Measurements from ENCODE around the gene GDNF. TPM values are rescaled to one million over a fixed set of nuclear protein-coding genes. Genes with fewer than 3 reads are reported as not detected.
"Not testable (repeated sequence)": the region's sequence is repeated elsewhere in the genome, so short reads cannot be mapped to it uniquely, and the experiment has no call there.

Gene GDNF
- total RNA-seq, 1 donor from 2014 or later = 1.1 TPM

GRCh38 chr5:37869216-37869615 lies 29.4 kb upstream of the GDNF start:
- TF ChIP-seq, protein P1, sequence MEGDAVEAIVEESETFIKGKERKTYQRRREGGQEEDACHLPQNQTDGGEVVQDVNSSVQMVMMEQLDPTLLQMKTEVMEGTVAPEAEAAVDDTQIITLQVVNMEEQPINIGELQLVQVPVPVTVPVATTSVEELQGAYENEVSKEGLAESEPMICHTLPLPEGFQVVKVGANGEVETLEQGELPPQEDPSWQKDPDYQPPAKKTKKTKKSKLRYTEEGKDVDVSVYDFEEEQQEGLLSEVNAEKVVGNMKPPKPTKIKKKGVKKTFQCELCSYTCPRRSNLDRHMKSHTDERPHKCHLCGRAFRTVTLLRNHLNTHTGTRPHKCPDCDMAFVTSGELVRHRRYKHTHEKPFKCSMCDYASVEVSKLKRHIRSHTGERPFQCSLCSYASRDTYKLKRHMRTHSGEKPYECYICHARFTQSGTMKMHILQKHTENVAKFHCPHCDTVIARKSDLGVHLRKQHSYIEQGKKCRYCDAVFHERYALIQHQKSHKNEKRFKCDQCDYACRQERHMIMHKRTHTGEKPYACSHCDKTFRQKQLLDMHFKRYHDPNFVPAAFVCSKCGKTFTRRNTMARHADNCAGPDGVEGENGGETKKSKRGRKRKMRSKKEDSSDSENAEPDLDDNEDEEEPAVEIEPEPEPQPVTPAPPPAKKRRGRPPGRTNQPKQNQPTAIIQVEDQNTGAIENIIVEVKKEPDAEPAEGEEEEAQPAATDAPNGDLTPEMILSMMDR (IDR thresholded peaks at IDR 0.05) = no peak
- H3K4me3 Mint-ChIP-seq (ENCODE audit: unreplicated experiment) = no peak overlapping the region
- H3K27me3 Mint-ChIP-seq (ENCODE audit: low read depth) = peaks cover 24% of the 10 kb centered on the region
- no peaks in the 10 kb centered on the region for H3K36me3 Mint-ChIP-seq (ENCODE audit: low read depth)
- H3K4me1 Mint-ChIP-seq (ENCODE audit: low read depth) = peaks cover 8% of the 10 kb centered on the region
- H3K9me3 Mint-ChIP-seq (ENCODE audit: low read depth) = peaks cover 4% of the 10 kb centered on the region
- DNase-seq (ENCODE audit: low spot score) = no peak
- no peak overlapping the region for H3K27ac Mint-ChIP-seq (ENCODE audit: unreplicated experiment)

- H3K27ac Mint-ChIP-seq (ENCODE audit: unreplicated experiment) = no peak overlapping the region
- H3K9me3 Mint-ChIP-seq (ENCODE audit: low read depth) = peaks cover 4% of the 10 kb centered on the region
- peaks cover 24% of the 10 kb centered on the region for H3K27me3 Mint-ChIP-seq (ENCODE audit: low read depth)
- H3K36me3 Mint-ChIP-seq (ENCODE audit: low read depth) = no peaks in the 10 kb centered on the region
- DNase-seq (ENCODE audit: low spot score) = no peak
- H3K4me3 Mint-ChIP-seq (ENCODE audit: unreplicated experiment) = no peak overlapping the region
- peaks cover 8% of the 10 kb centered on the region for H3K4me1 Mint-ChIP-seq (ENCODE audit: low read depth)
- TF ChIP-seq, protein P1 (IDR thresholded peaks at IDR 0.05) = no peak
These were observed 27.8 kb upstream of the GDNF start for GRCh38 chr5:37867654-37868053.

GRCh38 chr5:37862907-37863306 lies 23.1 kb upstream of the GDNF start:
- not testable (repeated sequence) for DNase-seq (ENCODE audit: low spot score); H3K4me1 Mint-ChIP-seq (ENCODE audit: low read depth); H3K36me3 Mint-ChIP-seq (ENCODE audit: low read depth); H3K9me3 Mint-ChIP-seq (ENCODE audit: low read depth); H3K4me3 Mint-ChIP-seq (ENCODE audit: unreplicated experiment); H3K27ac Mint-ChIP-seq (ENCODE audit: unreplicated experiment)
- peaks cover 21% of the 10 kb centered on the region for H3K27me3 Mint-ChIP-seq (ENCODE audit: low read depth)

GRCh38 chr5:37860206-37860605 lies 20.4 kb upstream of the GDNF start:
- H3K36me3 Mint-ChIP-seq (ENCODE audit: low read depth) = peaks cover 1% of the 10 kb centered on the region
- no peak overlapping the region for H3K27ac Mint-ChIP-seq (ENCODE audit: unreplicated experiment)
- peaks cover 31% of the 10 kb centered on the region for H3K27me3 Mint-ChIP-seq (ENCODE audit: low read depth)
- peaks cover 4% of the 10 kb centered on the region for H3K9me3 Mint-ChIP-seq (ENCODE audit: low read depth)
- no peak overlapping the region for H3K4me3 Mint-ChIP-seq (ENCODE audit: unreplicated experiment)
- no peak for DNase-seq (ENCODE audit: low spot score)
- H3K4me1 Mint-ChIP-seq (ENCODE audit: low read depth) = no peaks in the 10 kb centered on the region
- TF ChIP-seq, protein P1 (IDR thresholded peaks at IDR 0.05) = no peak

- no peaks in the 10 kb centered on the region for H3K4me1 Mint-ChIP-seq (ENCODE audit: low read depth)
- H3K36me3 Mint-ChIP-seq (ENCODE audit: low read depth) = peaks cover 1% of the 10 kb centered on the region
- peaks cover 8% of the 10 kb centered on the region for H3K9me3 Mint-ChIP-seq (ENCODE audit: low read depth)
- no peak overlapping the region for H3K27ac Mint-ChIP-seq (ENCODE audit: unreplicated experiment)
- H3K27me3 Mint-ChIP-seq (ENCODE audit: low read depth) = peaks cover 30% of the 10 kb centered on the region
- no peak for DNase-seq (ENCODE audit: low spot score)
- no peak overlapping the region for H3K4me3 Mint-ChIP-seq (ENCODE audit: unreplicated experiment)
- TF ChIP-seq, protein P1 (IDR thresholded peaks at IDR 0.05) = no peak
These were observed 20.0 kb upstream of the GDNF start for GRCh38 chr5:37859805-37860204.

GRCh38 chr5:37858250-37858649 lies 18.4 kb upstream of the GDNF start:
- TF ChIP-seq, protein P1 (IDR thresholded peaks at IDR 0.05) = no peak
- H3K27me3 Mint-ChIP-seq (ENCODE audit: low read depth) = peaks cover 28% of the 10 kb centered on the region
- no peak overlapping the region for H3K4me3 Mint-ChIP-seq (ENCODE audit: unreplicated experiment)
- H3K9me3 Mint-ChIP-seq (ENCODE audit: low read depth) = peaks cover 13% of the 10 kb centered on the region
- H3K27ac Mint-ChIP-seq (ENCODE audit: unreplicated experiment) = no peak overlapping the region
- H3K4me1 Mint-ChIP-seq (ENCODE audit: low read depth) = no peaks in the 10 kb centered on the region
- peaks cover 1% of the 10 kb centered on the region for H3K36me3 Mint-ChIP-seq (ENCODE audit: low read depth)
- DNase-seq (ENCODE audit: low spot score) = no peak
